ENCODE data around the gene PSPC1.

PSPC1 gene

GRCh38 chr13:19668778-19669177 lies 114.0 kb downstream of the PSPC1 start:
- H3K9me3 ChIP-seq (ENCODE audit: insufficient read depth, low read length), result no peaks in the 10 kb centered on the region
- no peak overlapping the region for H3K9ac ChIP-seq (ENCODE audit: low read length)
- H3K79me2 ChIP-seq (ENCODE audit: insufficient read depth, low read length), result no peaks in the 10 kb centered on the region
- H3F3A ChIP-seq (ENCODE audit: insufficient read depth), result 0 out of 2 replicates have a peak, but pooled peaks cover 10% of the 10 kb centered on the region
- no peak overlapping the region for H2AFZ ChIP-seq (ENCODE audit: low read depth, low read length, severe bottlenecking)
- H3K9me2 ChIP-seq (replicated peaks; ENCODE audit: insufficient read depth, low read length), result no peaks in the 10 kb centered on the region
- H4K20me1 ChIP-seq (ENCODE audit: low read depth, low read length), result no peaks in the 10 kb centered on the region; the same call in 1 of the 2 replicates
- no peak overlapping the region for H3K27ac ChIP-seq (ENCODE audit: low read depth, low read length)
- no peaks in the 10 kb centered on the region for H3K27me3 ChIP-seq (ENCODE audit: low read length)
- peaks cover 23% of the 10 kb centered on the region; the same call in 1 of the 2 replicates for H3K36me3 ChIP-seq (ENCODE audit: low read length)
- TF ChIP-seq EZH2phosphoT487 (conservative IDR thresholded peaks at IDR 0.05; ENCODE audit: low read length), result no peak
- TF ChIP-seq CTCF (IDR thresholded peaks at IDR 0.05; ENCODE audit: insufficient read depth, low read length, poor library complexity, severe bottlenecking), result no peak
- no peak overlapping the region for H3K4me2 ChIP-seq (ENCODE audit: low read depth, low read length, poor library complexity, severe bottlenecking)
- H3K4me3 ChIP-seq (ENCODE audit: insufficient read depth, low read length, poor library complexity, severe bottlenecking), result no peak overlapping the region

- H3K4me3 ChIP-seq (ENCODE audit: insufficient read depth, low read length, poor library complexity, severe bottlenecking), result no peak overlapping the region
- no peak overlapping the region for H3K4me2 ChIP-seq (ENCODE audit: low read depth, low read length, poor library complexity, severe bottlenecking)
- H3K36me3 ChIP-seq (ENCODE audit: low read length), result peaks cover 16% of the 10 kb centered on the region; the same call in 1 of the 2 replicates
- no peaks in the 10 kb centered on the region for H3K9me3 ChIP-seq (ENCODE audit: insufficient read depth, low read length)
- TF ChIP-seq EZH2phosphoT487 (conservative IDR thresholded peaks at IDR 0.05; ENCODE audit: low read length) (no peak), CTCF (IDR thresholded peaks at IDR 0.05; ENCODE audit: insufficient read depth, low read length, poor library complexity, severe bottlenecking) (no peak)
- no peaks in the 10 kb centered on the region for H3K27me3 ChIP-seq (ENCODE audit: low read length)
- H4K20me1 ChIP-seq (ENCODE audit: low read depth, low read length), result no peaks in the 10 kb centered on the region
- H3K27ac ChIP-seq (ENCODE audit: low read depth, low read length), result no peak overlapping the region
- H3F3A ChIP-seq (ENCODE audit: insufficient read depth), result 0 out of 2 replicates have a peak, but pooled peaks cover 2% of the 10 kb centered on the region
- H3K9me2 ChIP-seq (replicated peaks; ENCODE audit: insufficient read depth, low read length), result no peaks in the 10 kb centered on the region
- H3K9ac ChIP-seq (ENCODE audit: low read length), result no peak overlapping the region
- no peaks in the 10 kb centered on the region for H3K79me2 ChIP-seq (ENCODE audit: insufficient read depth, low read length)
- no peak overlapping the region for H2AFZ ChIP-seq (ENCODE audit: low read depth, low read length, severe bottlenecking)
These were observed 117.3 kb downstream of the PSPC1 start for GRCh38 chr13:19665427-19665859.

GRCh38 chr13:19664481-19665230 lies 118.1 kb downstream of the PSPC1 start:
- Histone ChIP-seq H2AFZ (ENCODE audit: low read depth, low read length, severe bottlenecking) (no peak overlapping the region), H3K4me3 (ENCODE audit: insufficient read depth, low read length, poor library complexity, severe bottlenecking) (no peak overlapping the region), H3K9me2 (replicated peaks; ENCODE audit: insufficient read depth, low read length) (no peaks in the 10 kb centered on the region), H3K4me2 (ENCODE audit: low read depth, low read length, poor library complexity, severe bottlenecking) (no peak overlapping the region), H3K27me3 (ENCODE audit: low read length) (no peaks in the 10 kb centered on the region), H3K79me2 (ENCODE audit: insufficient read depth, low read length) (no peaks in the 10 kb centered on the region), H3K9ac (ENCODE audit: low read length) (no peak overlapping the region), H3K36me3 (ENCODE audit: low read length) (peaks cover 19% of the 10 kb centered on the region; the same call in 1 of the 2 replicates), H4K20me1 (ENCODE audit: low read depth, low read length) (no peaks in the 10 kb centered on the region), H3K9me3 (ENCODE audit: insufficient read depth, low read length) (no peaks in the 10 kb centered on the region), H3F3A (ENCODE audit: insufficient read depth) (0 out of 2 replicates have a peak, but pooled peaks cover 2% of the 10 kb centered on the region), H3K27ac (ENCODE audit: low read depth, low read length) (no peak overlapping the region)
- TF ChIP-seq EZH2phosphoT487 (conservative IDR thresholded peaks at IDR 0.05; ENCODE audit: low read length), result no peak
- TF ChIP-seq CTCF (IDR thresholded peaks at IDR 0.05; ENCODE audit: insufficient read depth, low read length, poor library complexity, severe bottlenecking), result no peak
